Measurements from ENCODE around the gene MAP7.
"Not testable (repeated sequence)": the region's sequence is repeated elsewhere in the genome, so short reads cannot be mapped to it uniquely, and the experiment has no call there.

MAP7 gene

GRCh38 chr6:136421537-136422158, 128.6 kb downstream of the MAP7 start:
- DNase-seq (ENCODE audit: low read depth in 3 of 3): no peak

GRCh38 chr6:136420853-136421252, 129.4 kb downstream of the MAP7 start:
- DNase-seq (ENCODE audit: low read depth in 3 of 3): no peak

GRCh38 chr6:136415351-136416007, 134.7 kb downstream of the MAP7 start:
- DNase-seq (ENCODE audit: low read depth in 3 of 3): no peak

GRCh38 chr6:136412410-136412809, 137.8 kb downstream of the MAP7 start:
- no peak for DNase-seq (ENCODE audit: low read depth in 3 of 3)

- DNase-seq (ENCODE audit: low read depth in 3 of 3): no peak
Observed at GRCh38 chr6:136411453-136412354, 138.5 kb downstream of the MAP7 start.

- no peak for DNase-seq (ENCODE audit: low read depth in 3 of 3)
Observed at GRCh38 chr6:136411025-136411325, 139.2 kb downstream of the MAP7 start.

- DNase-seq (ENCODE audit: low read depth in 3 of 3): no peak
Observed at GRCh38 chr6:136410201-136411024, 139.8 kb downstream of the MAP7 start.

- DNase-seq (ENCODE audit: low read depth in 3 of 3): no peak
Observed at GRCh38 chr6:136409597-136409996, 140.6 kb downstream of the MAP7 start.

GRCh38 chr6:136408204-136408603, 142.0 kb downstream of the MAP7 start:
- no peak for DNase-seq (ENCODE audit: low read depth in 3 of 3)

GRCh38 chr6:136405420-136406029, 144.7 kb downstream of the MAP7 start:
- DNase-seq (ENCODE audit: low read depth in 3 of 3): no peak

GRCh38 chr6:136404627-136405419, 145.4 kb downstream of the MAP7 start:
- DNase-seq (ENCODE audit: low read depth in 3 of 3): no peak

GRCh38 chr6:136404007-136404406, 146.2 kb downstream of the MAP7 start:
- DNase-seq (ENCODE audit: low read depth in 3 of 3): no peak

GRCh38 chr6:136403110-136403980, 146.9 kb downstream of the MAP7 start:
- no peak for DNase-seq (ENCODE audit: low read depth in 3 of 3)

- no peak for DNase-seq (ENCODE audit: low read depth in 3 of 3)
Observed at GRCh38 chr6:136401749-136402148, 148.5 kb downstream of the MAP7 start.

- not testable (repeated sequence) for DNase-seq (ENCODE audit: low read depth in 3 of 3)
Observed at GRCh38 chr6:136401236-136401635, 149.0 kb downstream of the MAP7 start.

- no peak for DNase-seq (ENCODE audit: low read depth in 3 of 3)
Observed at GRCh38 chr6:136398453-136398852, 151.8 kb downstream of the MAP7 start.

GRCh38 chr6:136396908-136397307, 153.3 kb downstream of the MAP7 start:
- no peak for DNase-seq (ENCODE audit: low read depth in 3 of 3)

GRCh38 chr6:136390959-136391358, 159.3 kb downstream of the MAP7 start:
- not testable (repeated sequence) for DNase-seq (ENCODE audit: low read depth in 3 of 3)

GRCh38 chr6:136387316-136387715, 162.9 kb downstream of the MAP7 start:
- no peak for DNase-seq (ENCODE audit: low read depth in 3 of 3)

All from stimulated activated CD4-positive, alpha-beta T cell treated with anti-CD3 and anti-CD28 coated beads, TNF-alpha, amount 100 ng/mL, for 4 hours (primary cell).